Loucy (cell line): ENCODE measurements around the gene TNIP1.

Experiments
- EZH2phosphoT487 ChIP-seq: fragments of 200-600 bp; IDR thresholded peaks from 2 replicates; pipeline ENCODE4 v1.6.1; 2018; ENCODE audit warnings: antibody characterized with exemption, mild to moderate bottlenecking, moderate library complexity, borderline replicate concordance
- TF ChIP-seq, protein P1 (sequence below): fragments of 200-600 bp; sonication (generic); conservative IDR thresholded peaks from 2 replicates; pipeline ENCODE4 v1.5.1; 2014; ENCODE audit warnings: mild to moderate bottlenecking, antibody characterized with exemption, low read length

DNA sequence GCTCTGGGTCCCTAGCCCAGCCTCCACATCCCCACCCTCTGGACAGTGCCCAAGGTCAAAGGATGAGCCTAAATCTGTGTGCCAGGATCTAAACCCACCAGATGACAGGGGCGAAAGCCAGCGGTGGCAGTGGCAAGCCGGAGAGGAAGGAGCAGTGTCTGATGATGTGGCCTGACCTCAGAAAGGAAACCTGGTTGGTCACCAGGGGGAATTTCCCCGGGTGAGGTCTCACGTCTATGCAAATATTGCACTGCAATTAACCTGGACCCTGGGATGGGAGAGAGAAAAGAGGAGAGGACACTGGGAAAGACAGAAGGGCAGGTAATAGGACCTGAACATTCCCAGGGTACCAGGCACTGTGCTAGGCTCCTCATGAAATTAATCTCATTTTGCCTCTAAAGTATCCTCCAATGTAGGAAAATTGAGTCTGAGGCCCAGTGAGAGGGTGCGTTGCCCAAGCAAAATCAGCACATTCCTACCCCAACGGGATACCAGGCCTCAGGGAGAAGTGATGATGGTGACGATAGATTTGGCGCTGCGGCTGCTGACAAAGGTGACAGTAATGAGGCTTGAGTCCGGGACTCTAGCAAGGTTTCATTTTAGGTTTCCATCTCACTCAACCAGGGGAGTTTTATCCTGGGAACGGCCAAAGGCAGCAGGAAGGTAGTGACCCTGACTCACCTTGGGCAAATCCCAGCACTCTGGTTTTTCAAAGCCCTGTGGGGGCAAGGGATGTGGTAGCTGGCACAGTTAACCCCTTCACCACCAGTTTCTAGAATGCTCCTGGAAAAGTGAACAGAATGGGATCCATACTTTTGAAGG, 13.4 kb upstream of the TNIP1 start:
- TF ChIP-seq, protein P1, sequence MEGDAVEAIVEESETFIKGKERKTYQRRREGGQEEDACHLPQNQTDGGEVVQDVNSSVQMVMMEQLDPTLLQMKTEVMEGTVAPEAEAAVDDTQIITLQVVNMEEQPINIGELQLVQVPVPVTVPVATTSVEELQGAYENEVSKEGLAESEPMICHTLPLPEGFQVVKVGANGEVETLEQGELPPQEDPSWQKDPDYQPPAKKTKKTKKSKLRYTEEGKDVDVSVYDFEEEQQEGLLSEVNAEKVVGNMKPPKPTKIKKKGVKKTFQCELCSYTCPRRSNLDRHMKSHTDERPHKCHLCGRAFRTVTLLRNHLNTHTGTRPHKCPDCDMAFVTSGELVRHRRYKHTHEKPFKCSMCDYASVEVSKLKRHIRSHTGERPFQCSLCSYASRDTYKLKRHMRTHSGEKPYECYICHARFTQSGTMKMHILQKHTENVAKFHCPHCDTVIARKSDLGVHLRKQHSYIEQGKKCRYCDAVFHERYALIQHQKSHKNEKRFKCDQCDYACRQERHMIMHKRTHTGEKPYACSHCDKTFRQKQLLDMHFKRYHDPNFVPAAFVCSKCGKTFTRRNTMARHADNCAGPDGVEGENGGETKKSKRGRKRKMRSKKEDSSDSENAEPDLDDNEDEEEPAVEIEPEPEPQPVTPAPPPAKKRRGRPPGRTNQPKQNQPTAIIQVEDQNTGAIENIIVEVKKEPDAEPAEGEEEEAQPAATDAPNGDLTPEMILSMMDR, result no peak
- no peak for TF ChIP-seq EZH2phosphoT487
